Naive thymus-derived CD4-positive, alpha-beta T cell (primary cell): ENCODE data around the gene AQP6. TPM values are rescaled to one million over a fixed set of nuclear protein-coding genes. Genes with fewer than 3 reads are reported as not detected.

Source experiments
- ATAC-seq: fragments of 150-1000 bp; cut with Tn5 transposase; 2 replicates; pipeline ENCODE4 v1.10.0; 2021; ENCODE audit warnings: mild to moderate bottlenecking, moderate library complexity
- CTCF ChIA-PET: fragments of 350-600 bp; sonication (Branson Sonifier 250); formaldehyde crosslinking; loops from one replicate; lab custom pipeline; 2021; ENCODE audit warnings: antibody characterized with exemption; lab: Charles Lee
- POLR2A ChIA-PET: fragments of 350-600 bp; sonication (Branson Sonifier 250); formaldehyde crosslinking; loops from one replicate; lab custom pipeline; 2021; ENCODE audit warnings: antibody characterized with exemption, inconsistent platforms; lab: Charles Lee
- DNase-seq, 9 donors: peaks; one replicate each; pipeline versions ENCODE4 v3.0.0 to v3.0.0-alpha.2; 2020 to 2022; ENCODE audit warnings: mixed read lengths in 1 of 9
- H3K27ac ChIP-seq: one replicate; pipeline ENCODE4 v1.7.0; 2013; ENCODE audit warnings: mild to moderate bottlenecking, low read depth, low read length, moderate library complexity
- H3K27me3 ChIP-seq, 2 donors: one replicate each; pipeline ENCODE4 v1.7.0; 2013; ENCODE audit warnings: low read length in 2 of 2, mild to moderate bottlenecking in 2 of 2, moderate library complexity in 2 of 2; ENCODE audit not compliant: control insufficient read depth in 2 of 2, insufficient read depth in 2 of 2
- H3K36me3 ChIP-seq, 3 experiments: 1 replicate in 2 of 3; 2 replicates in 1 of 3; pipeline ENCODE4 v1.7.0; 2013; ENCODE audit warnings: low read length in 3 of 3, mild to moderate bottlenecking in 3 of 3, moderate library complexity in 1 of 3; ENCODE audit not compliant: insufficient read depth in 3 of 3, control insufficient read depth in 2 of 3
- H3K4me1 ChIP-seq, 2 donors: one replicate each; pipeline ENCODE4 v1.7.0; 2013; ENCODE audit warnings: low read length in 2 of 2, mild to moderate bottlenecking in 2 of 2, moderate library complexity in 1 of 2; ENCODE audit not compliant: control insufficient read depth in 2 of 2, insufficient read depth in 2 of 2
- H3K4me3 ChIP-seq: 2 replicates; pipeline ENCODE4 v1.7.0; 2013; ENCODE audit warnings: mild to moderate bottlenecking, low read length
- H3K9me3 ChIP-seq, 3 experiments: 1 replicate in 2 of 3; 2 replicates in 1 of 3; pipeline ENCODE4 v1.7.0; 2013; ENCODE audit warnings: low read length in 3 of 3; ENCODE audit not compliant: control insufficient read depth in 2 of 3
- H3K27ac Mint-ChIP-seq, 9 donors: one replicate each; pipeline ENCODE4 v1.8.0; 2020 to 2022; ENCODE audit warnings: mixed read lengths in 9 of 9, mild to moderate bottlenecking in 8 of 9, moderate library complexity in 5 of 9, inconsistent platforms in 2 of 9
- H3K27me3 Mint-ChIP-seq, 5 donors: one replicate each; pipeline ENCODE4 v1.8.0; 2021 to 2022; ENCODE audit warnings: mixed read lengths in 5 of 5, mild to moderate bottlenecking in 1 of 5
- H3K36me3 Mint-ChIP-seq, 5 donors: one replicate each; pipeline ENCODE4 v1.8.0; 2020 to 2022; ENCODE audit warnings: mixed read lengths in 5 of 5, mild to moderate bottlenecking in 3 of 5, inconsistent platforms in 1 of 5
- H3K4me1 Mint-ChIP-seq, 7 donors: one replicate each; pipeline ENCODE4 v1.8.0; 2020 to 2022; ENCODE audit warnings: mixed read lengths in 7 of 7, mild to moderate bottlenecking in 3 of 7, inconsistent platforms in 1 of 7
- H3K4me3 Mint-ChIP-seq, 10 donors: one replicate each; pipeline ENCODE4 v1.8.0; 2020 to 2022; ENCODE audit warnings: mild to moderate bottlenecking in 10 of 10, mixed read lengths in 10 of 10, moderate library complexity in 6 of 10, inconsistent platforms in 2 of 10
- H3K9me3 Mint-ChIP-seq, 11 donors: one replicate each; pipeline ENCODE4 v1.8.0; 2020 to 2022; ENCODE audit warnings: mixed read lengths in 11 of 11, mild to moderate bottlenecking in 4 of 11, inconsistent platforms in 1 of 11, moderate library complexity in 1 of 11
- intact Hi-C, 2 donors: fragments of 100-400 bp; cut with micrococcal nuclease; formaldehyde crosslinking; loops; one replicate each; pipeline ENCODE4 v1.15.1; 2023
- polyA plus RNA-seq, 2 donors: library from polyadenylated mRNA; unstranded; fragments of 300-500 nt; fragmentation: Illumina TruSeq; gene quantifications; one replicate each; pipeline ENCODE4 v1.2.3, GENCODE V29; 2021
- total RNA-seq, 6 experiments: library from RNA in 5 of 6; stranded (reverse) in 5 of 6; gene quantifications; 1 replicate in 5 of 6; 2 replicates in 1 of 6; pipeline ENCODE4 v1.2.3 and lab custom pipeline; 2021 to 2026

AQP6 gene
- total and polyA plus RNA-seq, 7 experiments from 2014 or later = not detected

GRCh38 chr12:50024805-50025186 is 52.0 kb downstream of the AQP6 start:
- ChIA-PET CTCF (interaction anchor here (1.3 kb wide), 1 partner anchor 12 kb away, joined by 3 read pairs; no protein-coding TSS in a partner anchor), POLR2A (interaction anchor here (0.7 to 1.6 kb wide), 6 partner anchors 12 to 1276 kb away, joined by 3 to 10 read pairs (median 6); partner anchors contain the start of genes COX14 and SMARCD1)
- intact Hi-C loops = loop anchor here (1.0 to 10.0 kb wide), 18 partner anchors 32 to 1342 kb away; partner anchors contain the start of genes CERS5 (in 2 of the 2), NCKAP5L (in 2 of the 2), SMARCD1 (in 2 of the 2) and TMBIM6 (in 2 of the 2)
- no peaks in the 10 kb centered on the region for H3K27me3 ChIP-seq
- Mint-ChIP-seq H3K9me3 (peaks cover 0 to 6% (median 0%) of the 10 kb centered on the region in 11 donors), H3K36me3 (peaks cover 0 to 12% (median 0%) of the 10 kb centered on the region in 5 donors), H3K27me3 (peaks cover 0 to 3% (median 0%) of the 10 kb centered on the region in 5 donors), H3K4me3 (peak overlapping the region; percentile 90 to 99 (median 96)), H3K27ac (peak overlapping the region; percentile 38 to 97 (median 90)), H3K4me1 (peaks cover 10 to 45% (median 18%) of the 10 kb centered on the region in 7 donors)
- no peaks in the 10 kb centered on the region for H3K9me3 ChIP-seq
- ATAC-seq = peak; percentile 9
- H3K4me1 ChIP-seq = peaks cover 0 to 12% of the 10 kb centered on the region in 2 donors
- H3K36me3 ChIP-seq = peaks cover 0 to 3% (median 0%) of the 10 kb centered on the region in 3 experiments
- peak overlapping the region; percentile 81 for H3K4me3 ChIP-seq
- DNase-seq = no peak
- H3K27ac ChIP-seq = peak overlapping the region; percentile 73

GRCh38 chr12:50025187-50026059 is 52.7 kb downstream of the AQP6 start, which contains the start of gene RACGAP1:
Gene RACGAP1 (minus strand): TSS chr12:50025494. CDS start chr12:50016715, 8,779 bp downstream.
- Mint-ChIP-seq H3K27ac (peak within 1 kb of the TSS; percentile 38 to 97 (median 90)), H3K36me3 (peaks cover 0 to 12% (median 0%) of the 10 kb centered on the region in 5 donors), H3K4me3 (peak within 1 kb of the TSS; percentile 90 to 99 (median 96)), H3K27me3 (peaks cover 0 to 3% (median 0%) of the 10 kb centered on the region in 5 donors), H3K4me1 (peaks cover 10 to 43% (median 18%) of the 10 kb centered on the region in 7 donors), H3K9me3 (peaks cover 0 to 6% (median 0%) of the 10 kb centered on the region in 11 donors)
- Histone ChIP-seq H3K27me3 (no peaks in the 10 kb centered on the region), H3K27ac (peak within 1 kb of the TSS; percentile 73), H3K9me3 (no peaks in the 10 kb centered on the region), H3K4me1 (peaks cover 0 to 12% of the 10 kb centered on the region in 2 donors), H3K4me3 (peak within 1 kb of the TSS; percentile 81), H3K36me3 (peaks cover 0 to 3% (median 0%) of the 10 kb centered on the region in 3 experiments)
- DNase-seq = peak; percentile 77 to 98 (median 97)
- CTCF ChIA-PET = interaction anchor here (0.6 to 1.3 kb wide), 4 partner anchors 11 to 59 kb away, joined by 3 to 4 read pairs (median 4); no protein-coding TSS in a partner anchor
- POLR2A ChIA-PET = interaction anchor here (0.5 to 1.6 kb wide), 8 partner anchors 12 to 1275 kb away, joined by 3 to 10 read pairs (median 4); partner anchors contain the start of genes COX14 and SMARCD1
- intact Hi-C loops = loop anchor here (1.0 to 10.0 kb wide), 18 partner anchors 31 to 1343 kb away; partner anchors contain the start of genes CERS5 (in 2 of the 2), NCKAP5L (in 2 of the 2), SMARCD1 (in 2 of the 2) and TMBIM6 (in 2 of the 2)
- ATAC-seq = peak; percentile 99

GRCh38 chr12:50026691-50027090 is 53.9 kb downstream of the AQP6 start:
- peaks cover 0 to 12% of the 10 kb centered on the region in 2 donors for H3K4me1 ChIP-seq
- no peak for ATAC-seq
- H3K9me3 Mint-ChIP-seq = peaks cover 0 to 6% (median 0%) of the 10 kb centered on the region in 11 donors
- no peaks in the 10 kb centered on the region for H3K27me3 ChIP-seq
- no peak overlapping the region for H3K27ac ChIP-seq
- ChIA-PET CTCF (no interaction called here), POLR2A (no interaction called here)
- H3K27ac Mint-ChIP-seq = no peak overlapping the region
- H3K4me1 Mint-ChIP-seq = peaks cover 10 to 32% (median 18%) of the 10 kb centered on the region in 7 donors
- DNase-seq = no peak
- H3K27me3 Mint-ChIP-seq = peaks cover 0 to 7% (median 3%) of the 10 kb centered on the region in 5 donors
- H3K36me3 ChIP-seq = peaks cover 0 to 3% (median 0%) of the 10 kb centered on the region in 3 experiments
- no peak overlapping the region for H3K4me3 ChIP-seq
- no peaks in the 10 kb centered on the region for H3K9me3 ChIP-seq
- H3K4me3 Mint-ChIP-seq = peak overlapping the region in 2 of 10 donors; percentile 9 to 25
- intact Hi-C loops = loop anchor here (5.0 to 10.0 kb wide), 4 partner anchors 199 to 1344 kb away; partner anchors contain the start of genes KANSL2 (in 1 of the 2), NCKAP5L (in 1 of the 2), TFCP2 (in 1 of the 2) and TMBIM6 (in 1 of the 2)
- H3K36me3 Mint-ChIP-seq = peaks cover 0 to 11% (median 0%) of the 10 kb centered on the region in 5 donors

Other genes starting within 250 kb of the AQP6 start
- gene TMBIM6, start 231.4 kb upstream of the AQP6 start, total RNA-seq = 100 to 1,000 TPM; 307 to 432 (median 381) TPM
- 100 to 1,000 TPM; 835 to 916 TPM for gene TMBIM6, start 231.4 kb upstream of the AQP6 start, polyA plus RNA-seq
- gene NCKAP5L, start 144.5 kb upstream of the AQP6 start, total RNA-seq = 10 to 100 TPM in 4 of 5 experiments, 1 to 10 TPM in 1; 4.3 to 27.5 (median 12.0) TPM
- 1 to 10 TPM; 1.8 to 5.4 TPM for gene NCKAP5L, start 144.5 kb upstream of the AQP6 start, polyA plus RNA-seq
- 10 to 100 TPM in 2 of 5 experiments, 1 to 10 TPM in 3; 3.7 to 17.4 (median 6.8) TPM for gene BCDIN3D, start 129.8 kb upstream of the AQP6 start, total RNA-seq
- 1 to 10 TPM; 4.8 to 7.4 TPM for gene BCDIN3D, start 129.8 kb upstream of the AQP6 start, polyA plus RNA-seq
- under 1 TPM in 2 of 5 experiments, not detected in 3; 0.22 to 0.85 TPM for gene FAIM2, start 69.0 kb upstream of the AQP6 start, total RNA-seq
- gene FAIM2, start 69.0 kb upstream of the AQP6 start, polyA plus RNA-seq = not detected
- not detected for gene AQP2, start 22.2 kb upstream of the AQP6 start, total RNA-seq
- not detected for gene AQP2, start 22.2 kb upstream of the AQP6 start, polyA plus RNA-seq
- gene AQP5, start 11.1 kb upstream of the AQP6 start, total RNA-seq = not detected
- not detected for gene AQP5, start 11.1 kb upstream of the AQP6 start, polyA plus RNA-seq
- 100 to 1,000 TPM in 1 of 5 experiments, 10 to 100 TPM in 1, 1 to 10 TPM in 3; 4.2 to 111 (median 8.0) TPM for gene RACGAP1, start 52.5 kb downstream of the AQP6 start, total RNA-seq
- 10 to 100 TPM in 1 of 2 donors, 1 to 10 TPM in 1; 8.6 to 11.1 TPM for gene RACGAP1, start 52.5 kb downstream of the AQP6 start, polyA plus RNA-seq
- gene ASIC1, start 84.6 kb downstream of the AQP6 start, total RNA-seq = 10 to 100 TPM in 1 of 5 experiments, 1 to 10 TPM in 3, under 1 TPM in 1; 0.34 to 10.1 (median 2.0) TPM
- under 1 TPM; 0.14 to 0.51 TPM for gene ASIC1, start 84.6 kb downstream of the AQP6 start, polyA plus RNA-seq
- gene SMARCD1, start 112.4 kb downstream of the AQP6 start, total RNA-seq = 10 to 100 TPM; 65.1 to 88.5 (median 67.5) TPM
- gene SMARCD1, start 112.4 kb downstream of the AQP6 start, polyA plus RNA-seq = 10 to 100 TPM in 1 of 2 donors, 1 to 10 TPM in 1; 9.5 to 16.6 TPM
- gene GPD1, start 131.1 kb downstream of the AQP6 start, total RNA-seq = 1 to 10 TPM in 2 of 5 experiments, under 1 TPM in 3; 0.50 to 1.5 (median 0.60) TPM
- gene GPD1, start 131.1 kb downstream of the AQP6 start, polyA plus RNA-seq = not detected
- 10 to 100 TPM; 37.2 to 49.4 (median 46.9) TPM for gene COX14, start 139.3 kb downstream of the AQP6 start, total RNA-seq
- 100 to 1,000 TPM; 202 to 244 TPM for gene COX14, start 139.3 kb downstream of the AQP6 start, polyA plus RNA-seq
- 10 to 100 TPM; 41.0 to 52.2 (median 47.7) TPM for gene CERS5, start 194.4 kb downstream of the AQP6 start, total RNA-seq
- 10 to 100 TPM; 33.7 to 38.1 TPM for gene CERS5, start 194.4 kb downstream of the AQP6 start, polyA plus RNA-seq